ENCODE data around the gene PAX7.

PAX7 gene

GRCh38 chr1:18635891-18636595, 5.4 kb downstream of the PAX7 start:
- peaks cover 68% of the 10 kb centered on the region for H3K4me1 Mint-ChIP-seq
- DNase-seq (no peak), ATAC-seq (no peak)
- peak overlapping the region in 1 of 2 donors; percentile 7 for H3K27ac Mint-ChIP-seq
- H3K4me3 Mint-ChIP-seq: no peak overlapping the region
- H3K27me3 Mint-ChIP-seq: peaks cover 100% of the 10 kb centered on the region
- H3K9me3 Mint-ChIP-seq: no peaks in the 10 kb centered on the region

GRCh38 chr1:18636596-18637508, 6.2 kb downstream of the PAX7 start:
- Mint-ChIP-seq H3K4me1 (peaks cover 70% of the 10 kb centered on the region), H3K9me3 (no peaks in the 10 kb centered on the region), H3K27ac (no peak overlapping the region), H3K27me3 (peaks cover 100% of the 10 kb centered on the region), H3K4me3 (no peak overlapping the region)
- DNase-seq (no peak), ATAC-seq (no peak)

- DNase-seq: no peak
- peak overlapping the region in 1 of 2 donors; percentile 43 for H3K27ac Mint-ChIP-seq
- peaks cover 63% of the 10 kb centered on the region for H3K4me1 Mint-ChIP-seq
- H3K27me3 Mint-ChIP-seq: peaks cover 100% of the 10 kb centered on the region
- H3K9me3 Mint-ChIP-seq: no peaks in the 10 kb centered on the region
- ATAC-seq: no peak
- H3K4me3 Mint-ChIP-seq: no peak overlapping the region
These were observed 6.9 kb downstream of the PAX7 start for GRCh38 chr1:18637511-18637960.

- DNase-seq (no peak), ATAC-seq (no peak)
- H3K27me3 Mint-ChIP-seq: peaks cover 100% of the 10 kb centered on the region
- no peaks in the 10 kb centered on the region for H3K9me3 Mint-ChIP-seq
- no peak overlapping the region for H3K27ac Mint-ChIP-seq
- H3K4me1 Mint-ChIP-seq: peaks cover 61% of the 10 kb centered on the region
- H3K4me3 Mint-ChIP-seq: no peak overlapping the region
These were observed 7.6 kb downstream of the PAX7 start for GRCh38 chr1:18637962-18638834.

- ATAC-seq (no peak), DNase-seq (no peak)
- Mint-ChIP-seq H3K27ac (no peak overlapping the region), H3K9me3 (no peaks in the 10 kb centered on the region), H3K27me3 (peaks cover 100% of the 10 kb centered on the region), H3K4me1 (peaks cover 60% of the 10 kb centered on the region), H3K4me3 (no peak overlapping the region)
These were observed 8.3 kb downstream of the PAX7 start for GRCh38 chr1:18638835-18639364.

GRCh38 chr1:18639368-18640055, 8.9 kb downstream of the PAX7 start:
- no peak for DNase-seq
- Mint-ChIP-seq H3K27me3 (peaks cover 100% of the 10 kb centered on the region), H3K9me3 (no peaks in the 10 kb centered on the region), H3K4me3 (no peak overlapping the region), H3K4me1 (peaks cover 61% of the 10 kb centered on the region), H3K27ac (no peak overlapping the region)
- ATAC-seq: no peak

- H3K27ac Mint-ChIP-seq: no peak overlapping the region
- peaks cover 100% of the 10 kb centered on the region for H3K27me3 Mint-ChIP-seq
- no peak overlapping the region for H3K4me3 Mint-ChIP-seq
- ATAC-seq (no peak), DNase-seq (no peak)
- no peaks in the 10 kb centered on the region for H3K9me3 Mint-ChIP-seq
- peaks cover 70% of the 10 kb centered on the region for H3K4me1 Mint-ChIP-seq
These were observed 9.8 kb downstream of the PAX7 start for GRCh38 chr1:18640228-18641004.

- H3K9me3 Mint-ChIP-seq: no peaks in the 10 kb centered on the region
- DNase-seq: no peak
- no peak overlapping the region for H3K4me3 Mint-ChIP-seq
- no peak for ATAC-seq
- peaks cover 70% of the 10 kb centered on the region for H3K4me1 Mint-ChIP-seq
- peak overlapping the region in 1 of 2 donors; percentile 74 for H3K27ac Mint-ChIP-seq
- peaks cover 100% of the 10 kb centered on the region for H3K27me3 Mint-ChIP-seq
These were observed 10.6 kb downstream of the PAX7 start for GRCh38 chr1:18641005-18641941.

GRCh38 chr1:18642278-18643095, 11.8 kb downstream of the PAX7 start:
- peak overlapping the region; percentile 30 to 59 for H3K4me3 Mint-ChIP-seq
- H3K9me3 Mint-ChIP-seq: no peaks in the 10 kb centered on the region
- ATAC-seq (no peak), DNase-seq (no peak)
- H3K27me3 Mint-ChIP-seq: peaks cover 99% of the 10 kb centered on the region
- H3K27ac Mint-ChIP-seq: peak overlapping the region in 1 of 2 donors; percentile 37
- peaks cover 62% of the 10 kb centered on the region for H3K4me1 Mint-ChIP-seq

GRCh38 chr1:18643154-18644012, 12.7 kb downstream of the PAX7 start:
- ATAC-seq (peak; percentile 30), DNase-seq (peak in 1 of 2 donors; percentile 27)
- peaks cover 99% of the 10 kb centered on the region for H3K27me3 Mint-ChIP-seq
- peaks cover 66% of the 10 kb centered on the region for H3K4me1 Mint-ChIP-seq
- peak overlapping the region; percentile 30 to 59 for H3K4me3 Mint-ChIP-seq
- no peaks in the 10 kb centered on the region for H3K9me3 Mint-ChIP-seq
- peak overlapping the region in 1 of 2 donors; percentile 37 for H3K27ac Mint-ChIP-seq

GRCh38 chr1:18644013-18644399, 13.4 kb downstream of the PAX7 start:
- peaks cover 66% of the 10 kb centered on the region for H3K4me1 Mint-ChIP-seq
- DNase-seq (no peak), ATAC-seq (no peak)
- H3K27me3 Mint-ChIP-seq: peaks cover 99% of the 10 kb centered on the region
- H3K27ac Mint-ChIP-seq: no peak overlapping the region
- no peaks in the 10 kb centered on the region for H3K9me3 Mint-ChIP-seq
- no peak overlapping the region for H3K4me3 Mint-ChIP-seq

GRCh38 chr1:18644446-18644845, 13.8 kb downstream of the PAX7 start:
- ATAC-seq (no peak), DNase-seq (no peak)
- Mint-ChIP-seq H3K27ac (no peak overlapping the region), H3K4me3 (peak overlapping the region in 1 of 2 donors; percentile 57), H3K9me3 (no peaks in the 10 kb centered on the region), H3K27me3 (peaks cover 99% of the 10 kb centered on the region), H3K4me1 (peaks cover 62% of the 10 kb centered on the region)
